SK-N-SH treated with all-trans-retinoic acid at 6 μM for 48 hours (cell line): ENCODE results near the gene SLF1.

Experiments used
- ATAC-seq: fragments of 200-7000 bp; cut with Tn5 transposase; 3 replicates; pipeline ENCODE4 v1.9.1; 2020; ENCODE audit warnings: mild to moderate bottlenecking, moderate library complexity
- ARNTL ChIP-seq: fragments of 450-650 bp; formaldehyde crosslinking; IDR thresholded peaks from 2 replicates; pipeline ENCODE4 v1.5.0; 2020; ENCODE audit warnings: low read depth, mild to moderate bottlenecking, moderate library complexity, borderline replicate concordance
- BACH2 ChIP-seq: fragments of 250-450 bp; sonication (Bioruptor Pico); IDR thresholded peaks from 2 replicates; pipeline ENCODE4 v1.9.0; 2021; ENCODE audit warnings: mild to moderate bottlenecking, borderline replicate concordance
- CSDC2 ChIP-seq: fragments of 250-450 bp; sonication (Bioruptor Pico); IDR thresholded peaks from 2 replicates; pipeline ENCODE4 v1.5.0; 2020; ENCODE audit warnings: mild to moderate bottlenecking, moderate library complexity
- CSRNP3 ChIP-seq: fragments of 250-450 bp; sonication (Bioruptor Pico); IDR thresholded peaks from 2 replicates; pipeline ENCODE4 v1.5.1; 2021; ENCODE audit warnings: mild to moderate bottlenecking, moderate library complexity
- ESRRG ChIP-seq: fragments of 250-450 bp; sonication (Bioruptor Pico); IDR thresholded peaks from 2 replicates; pipeline ENCODE4 v1.6.1; 2021; ENCODE audit warnings: mild to moderate bottlenecking
- GLIS3 ChIP-seq: fragments of 250-450 bp; sonication (Bioruptor Pico); IDR thresholded peaks from 2 replicates; pipeline ENCODE4 v1.5.0; 2020; ENCODE audit warnings: mild to moderate bottlenecking, moderate library complexity
- ISL1 ChIP-seq: fragments of 250-450 bp; sonication (Bioruptor Pico); IDR thresholded peaks from 2 replicates; pipeline ENCODE4 v2.1.2; 2022; ENCODE audit warnings: mild to moderate bottlenecking, moderate library complexity
- OSR1 ChIP-seq: fragments of 250-450 bp; sonication (Bioruptor Pico); IDR thresholded peaks from 2 replicates; pipeline ENCODE4 v1.8.0; 2022; ENCODE audit warnings: moderate library complexity, mild to moderate bottlenecking, inconsistent platforms
- PATZ1 ChIP-seq: fragments of 250-450 bp; sonication (Bioruptor Pico); IDR thresholded peaks from 2 replicates; pipeline ENCODE4 v1.8.0; 2020; ENCODE audit warnings: mild to moderate bottlenecking, moderate library complexity, borderline replicate concordance
- POU6F1 ChIP-seq: fragments of 250-450 bp; sonication (Bioruptor Pico); IDR thresholded peaks from 2 replicates; pipeline ENCODE4 v1.8.0; 2021; ENCODE audit warnings: low read depth, mild to moderate bottlenecking, moderate library complexity, borderline replicate concordance
- PPARA ChIP-seq: fragments of 250-450 bp; sonication (Bioruptor Pico); IDR thresholded peaks from 2 replicates; pipeline ENCODE4 v1.5.0; 2020; ENCODE audit warnings: mild to moderate bottlenecking, borderline replicate concordance
- RARB ChIP-seq: fragments of 250-450 bp; sonication (Bioruptor Pico); IDR thresholded peaks from 2 replicates; pipeline ENCODE4 v1.8.0; 2021; ENCODE audit warnings: mild to moderate bottlenecking, moderate library complexity
- TCF4 ChIP-seq: fragments of 250-450 bp; sonication (Bioruptor Pico); IDR thresholded peaks from 2 replicates; pipeline ENCODE4 v1.8.0; 2021; ENCODE audit warnings: mild to moderate bottlenecking, moderate library complexity, borderline replicate concordance
- TOX ChIP-seq: fragments of 250-450 bp; sonication (Bioruptor Pico); IDR thresholded peaks from 2 replicates; pipeline ENCODE4 v1.8.0; 2021; ENCODE audit warnings: mild to moderate bottlenecking, moderate library complexity, borderline replicate concordance
- ZC3H10 ChIP-seq: fragments of 250-450 bp; sonication (Bioruptor Pico); IDR thresholded peaks from 2 replicates; pipeline ENCODE4 v1.5.1; 2021; ENCODE audit warnings: mild to moderate bottlenecking, moderate library complexity
- ZFP3 ChIP-seq: fragments of 250-450 bp; sonication (Bioruptor Pico); IDR thresholded peaks from 2 replicates; pipeline ENCODE4 v1.5.0; 2020; ENCODE audit warnings: mild to moderate bottlenecking, moderate library complexity
- ZFP30 ChIP-seq: fragments of 450-650 bp; formaldehyde crosslinking; IDR thresholded peaks from 2 replicates; pipeline ENCODE4 v1.5.0; 2022; ENCODE audit warnings: mild to moderate bottlenecking, moderate library complexity
- ZNF565 ChIP-seq: fragments of 450-650 bp; formaldehyde crosslinking; conservative IDR thresholded peaks from 2 replicates; pipeline ENCODE4 v1.5.0; 2020; ENCODE audit warnings: low read depth, mild to moderate bottlenecking, moderate library complexity
- ZNF70 ChIP-seq: fragments of 450-650 bp; formaldehyde crosslinking; IDR thresholded peaks from 2 replicates; pipeline ENCODE4 v1.5.0; 2020; ENCODE audit warnings: mild to moderate bottlenecking, moderate library complexity
- ZNF8 ChIP-seq: fragments of 450-650 bp; formaldehyde crosslinking; IDR thresholded peaks from 2 replicates; pipeline ENCODE4 v1.5.0; 2020; ENCODE audit warnings: mild to moderate bottlenecking, moderate library complexity

Gene SLF1

GRCh38 chr5:94742852-94743251, 124.4 kb downstream of the SLF1 start:
- no peak for TF ChIP-seq GLIS3 (CRISPR knock-in tag)
- no peak for TF ChIP-seq TOX
- TF ChIP-seq ESRRG = no peak
- TF ChIP-seq PPARA (CRISPR knock-in tag) = no peak
- no peak for TF ChIP-seq CSDC2
- TF ChIP-seq ISL1 (CRISPR knock-in tag) = no peak
- no peak for TF ChIP-seq ZNF70 (CRISPR knock-in tag)
- no peak for TF ChIP-seq TCF4 (CRISPR knock-in tag)
- TF ChIP-seq CSRNP3 = no peak
- TF ChIP-seq POU6F1 (CRISPR knock-in tag) = no peak
- ATAC-seq = no peak

GRCh38 chr5:94744906-94745305, 126.4 kb downstream of the SLF1 start:
- TF ChIP-seq ZC3H10 (CRISPR knock-in tag) (no peak), ISL1 (CRISPR knock-in tag) (no peak), PATZ1 (CRISPR knock-in tag) (no peak), PPARA (CRISPR knock-in tag) (no peak), BACH2 (CRISPR knock-in tag) (no peak), ZNF70 (CRISPR knock-in tag) (no peak), RARB (no peak), TCF4 (CRISPR knock-in tag) (no peak), ZNF565 (CRISPR knock-in tag) (no peak), CSDC2 (no peak), ESRRG (no peak), ZNF8 (CRISPR knock-in tag) (no peak)
- ATAC-seq = no peak

GRCh38 chr5:94745786-94746730, 127.6 kb downstream of the SLF1 start:
- peak; percentile 32; the same call in 1 of the 3 replicates for ATAC-seq
- TF ChIP-seq TCF4 (CRISPR knock-in tag) (no peak), PATZ1 (CRISPR knock-in tag) (no peak), TOX (no peak), OSR1 (CRISPR knock-in tag) (no peak), ESRRG (no peak), ZFP30 (CRISPR knock-in tag) (no peak), ISL1 (CRISPR knock-in tag) (no peak)

- ATAC-seq = no peak
- TF ChIP-seq ARNTL (no peak), OSR1 (CRISPR knock-in tag) (no peak), POU6F1 (CRISPR knock-in tag) (no peak), ZNF565 (CRISPR knock-in tag) (no peak), CSRNP3 (no peak), ZFP3 (no peak), TOX (no peak), TCF4 (CRISPR knock-in tag) (no peak), PATZ1 (CRISPR knock-in tag) (no peak), PPARA (CRISPR knock-in tag) (no peak), ZNF8 (CRISPR knock-in tag) (no peak), ZC3H10 (CRISPR knock-in tag) (no peak), BACH2 (CRISPR knock-in tag) (no peak), GLIS3 (CRISPR knock-in tag) (no peak), ISL1 (CRISPR knock-in tag) (no peak)
- TF ChIP-seq, all 23 proteins: peak for 0
These were observed 128.3 kb downstream of the SLF1 start for GRCh38 chr5:94746731-94747124.
